Ramos (cell line): ENCODE data around the gene G6PC1.
"Not testable (repeated sequence)": the region's sequence is repeated elsewhere in the genome, so short reads cannot be mapped to it uniquely, and the experiment has no call there.

Source experiments
- in situ Hi-C: fragments of 300-500 bp; cut with MboI; formaldehyde crosslinking; loops from one replicate; pipeline ENCODE4 v1.14.3; 2022; ENCODE audit warnings: low sequenced_read_pairs; ENCODE audit not compliant: unreplicated experiment

G6PC1 gene

GRCh38 chr17:42873315-42873714 lies 27.3 kb upstream of the G6PC1 start:
- in situ Hi-C loops, result no loop called here

- in situ Hi-C loops, result not testable (repeated sequence)
These were observed 26.5 kb upstream of the G6PC1 start for GRCh38 chr17:42873932-42874695.

- in situ Hi-C loops, result no loop called here
These were observed 23.6 kb upstream of the G6PC1 start for GRCh38 chr17:42877037-42877436.

- in situ Hi-C loops, result no loop called here
These were observed 22.3 kb upstream of the G6PC1 start for GRCh38 chr17:42878123-42878880.

- in situ Hi-C loops, result no loop called here
These were observed 21.5 kb upstream of the G6PC1 start for GRCh38 chr17:42878924-42879595.

- in situ Hi-C loops, result no loop called here
These were observed 21.0 kb upstream of the G6PC1 start for GRCh38 chr17:42879596-42879985.

GRCh38 chr17:42880776-42881310 lies 19.8 kb upstream of the G6PC1 start:
- in situ Hi-C loops, result no loop called here

- in situ Hi-C loops, result not testable (repeated sequence)
These were observed 18.9 kb upstream of the G6PC1 start for GRCh38 chr17:42881706-42882105.

- in situ Hi-C loops, result no loop called here
These were observed 18.4 kb upstream of the G6PC1 start for GRCh38 chr17:42882166-42882565.

GRCh38 chr17:42883802-42884558 lies 16.6 kb upstream of the G6PC1 start:
- in situ Hi-C loops, result no loop called here

GRCh38 chr17:42885806-42886205 lies 14.8 kb upstream of the G6PC1 start:
- in situ Hi-C loops, result not testable (repeated sequence)

GRCh38 chr17:42886283-42887176 lies 14.1 kb upstream of the G6PC1 start:
- in situ Hi-C loops, result no loop called here

- in situ Hi-C loops, result loop anchor here (10.0 kb wide), 1 partner anchor 65 kb away; no protein-coding TSS in a partner anchor
These were observed 10.8 kb upstream of the G6PC1 start for GRCh38 chr17:42889809-42890208.

GRCh38 chr17:42891539-42892152 lies 9.0 kb upstream of the G6PC1 start:
- in situ Hi-C loops, result loop anchor here (10.0 kb wide), 1 partner anchor 63 kb away; no protein-coding TSS in a partner anchor

- in situ Hi-C loops, result loop anchor here (10.0 kb wide), 1 partner anchor 61 kb away; no protein-coding TSS in a partner anchor
These were observed 7.2 kb upstream of the G6PC1 start for GRCh38 chr17:42893359-42893758.

GRCh38 chr17:42894283-42895184 lies 6.1 kb upstream of the G6PC1 start:
- in situ Hi-C loops, result loop anchor here (10.0 kb wide), 1 partner anchor 60 kb away; no protein-coding TSS in a partner anchor

GRCh38 chr17:42895185-42895555 lies 5.4 kb upstream of the G6PC1 start:
- in situ Hi-C loops, result loop anchor here (10.0 kb wide), 1 partner anchor 60 kb away; no protein-coding TSS in a partner anchor
